ENCODE data around the gene SMARCC1. TPM values are rescaled to one million over a fixed set of nuclear protein-coding genes. Genes with fewer than 3 reads are reported as not detected.

The SMARCC1 gene
- total and polyA plus RNA-seq, 10 donors: 10.5 to 82.9 (median 44.7) TPM

DNA sequence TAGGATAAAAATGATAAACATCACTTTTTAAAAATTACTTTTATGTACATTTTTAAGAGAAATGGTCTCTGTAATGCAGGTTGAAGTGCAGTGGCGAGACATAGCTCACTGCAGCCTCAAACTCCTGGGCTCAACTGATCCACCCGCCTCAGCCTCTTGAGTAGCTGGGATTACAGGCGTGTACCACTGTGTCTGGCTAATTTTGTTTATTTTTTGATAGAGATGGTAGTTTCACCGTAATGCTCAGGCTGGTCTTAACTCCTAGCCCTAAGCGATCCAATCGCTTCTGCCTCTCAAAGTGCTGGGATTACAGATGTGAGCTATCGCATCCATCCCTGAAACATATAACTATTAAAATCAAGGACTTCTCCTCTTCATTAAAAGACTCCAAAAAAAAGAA, 140.0 kb downstream of the SMARCC1 start:
- Histone ChIP-seq H3K36me3 (peaks cover 0 to 88% (median 39%) of the 10 kb centered on the region in 6 donors), H3K4me1 (no peaks in the 10 kb centered on the region), H3K27ac (no peak overlapping the region), H3K27me3 (replicated peaks in 1 of 7) (no peaks in the 10 kb centered on the region), H3K9me3 (no peaks in the 10 kb centered on the region), H3K4me3 (no peak overlapping the region)
- WGBS, 5 donors: 95 to 98% (median 97%) methylated on average over 7 of the region's 7 CpGs
- no peak for DNase-seq
- no peak for TF ChIP-seq POLR2A (IDR thresholded peaks at IDR 0.05)
- no peak for TF ChIP-seq POLR2AphosphoS5 (IDR thresholded peaks at IDR 0.05)
- TF ChIP-seq, protein P1, sequence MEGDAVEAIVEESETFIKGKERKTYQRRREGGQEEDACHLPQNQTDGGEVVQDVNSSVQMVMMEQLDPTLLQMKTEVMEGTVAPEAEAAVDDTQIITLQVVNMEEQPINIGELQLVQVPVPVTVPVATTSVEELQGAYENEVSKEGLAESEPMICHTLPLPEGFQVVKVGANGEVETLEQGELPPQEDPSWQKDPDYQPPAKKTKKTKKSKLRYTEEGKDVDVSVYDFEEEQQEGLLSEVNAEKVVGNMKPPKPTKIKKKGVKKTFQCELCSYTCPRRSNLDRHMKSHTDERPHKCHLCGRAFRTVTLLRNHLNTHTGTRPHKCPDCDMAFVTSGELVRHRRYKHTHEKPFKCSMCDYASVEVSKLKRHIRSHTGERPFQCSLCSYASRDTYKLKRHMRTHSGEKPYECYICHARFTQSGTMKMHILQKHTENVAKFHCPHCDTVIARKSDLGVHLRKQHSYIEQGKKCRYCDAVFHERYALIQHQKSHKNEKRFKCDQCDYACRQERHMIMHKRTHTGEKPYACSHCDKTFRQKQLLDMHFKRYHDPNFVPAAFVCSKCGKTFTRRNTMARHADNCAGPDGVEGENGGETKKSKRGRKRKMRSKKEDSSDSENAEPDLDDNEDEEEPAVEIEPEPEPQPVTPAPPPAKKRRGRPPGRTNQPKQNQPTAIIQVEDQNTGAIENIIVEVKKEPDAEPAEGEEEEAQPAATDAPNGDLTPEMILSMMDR (IDR thresholded peaks at IDR 0.05 in 8 of 11, conservative IDR thresholded peaks at IDR 0.05 in 3 of 11): no peak
- intact Hi-C loops (cut with DNase I; ENCODE audit: low total_unique reads): no loop called here

DNA sequence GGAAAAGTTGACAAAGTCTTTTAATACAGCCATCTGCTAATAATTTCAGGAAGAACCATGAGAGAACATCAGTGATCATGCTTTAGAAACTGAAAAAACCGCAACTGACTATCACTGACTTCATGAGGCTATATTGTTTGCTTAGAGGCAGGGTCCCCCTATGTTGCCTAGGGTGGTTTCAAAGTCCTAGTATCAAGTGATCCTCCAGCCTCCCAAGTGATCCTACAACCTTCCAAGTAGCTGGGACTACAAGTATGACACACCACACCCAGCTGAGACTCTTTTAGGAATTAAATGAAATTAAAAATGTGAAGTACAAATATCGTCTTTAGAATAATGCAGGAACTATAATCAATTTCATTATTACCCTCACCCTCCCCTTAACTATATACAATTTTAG, 144.8 kb downstream of the SMARCC1 start:
- Histone ChIP-seq H3K4me3 (no peak overlapping the region), H3K9me3 (no peaks in the 10 kb centered on the region), H3K27me3 (replicated peaks in 1 of 7) (no peaks in the 10 kb centered on the region), H3K36me3 (peaks cover 0 to 91% (median 49%) of the 10 kb centered on the region in 6 donors), H3K4me1 (peaks cover 0 to 22% (median 7%) of the 10 kb centered on the region in 6 donors), H3K27ac (no peak overlapping the region)
- WGBS, 5 donors: 76 to 98% (median 95%) methylated on average over 2 of the region's 2 CpGs
- intact Hi-C loops (cut with DNase I; ENCODE audit: low total_unique reads): no loop called here
- no peak for TF ChIP-seq POLR2A (IDR thresholded peaks at IDR 0.05)
- TF ChIP-seq POLR2AphosphoS5 (IDR thresholded peaks at IDR 0.05): no peak
- TF ChIP-seq, protein P1 (IDR thresholded peaks at IDR 0.05 in 8 of 11, conservative IDR thresholded peaks at IDR 0.05 in 3 of 11): no peak
- DNase-seq: no peak

DNA sequence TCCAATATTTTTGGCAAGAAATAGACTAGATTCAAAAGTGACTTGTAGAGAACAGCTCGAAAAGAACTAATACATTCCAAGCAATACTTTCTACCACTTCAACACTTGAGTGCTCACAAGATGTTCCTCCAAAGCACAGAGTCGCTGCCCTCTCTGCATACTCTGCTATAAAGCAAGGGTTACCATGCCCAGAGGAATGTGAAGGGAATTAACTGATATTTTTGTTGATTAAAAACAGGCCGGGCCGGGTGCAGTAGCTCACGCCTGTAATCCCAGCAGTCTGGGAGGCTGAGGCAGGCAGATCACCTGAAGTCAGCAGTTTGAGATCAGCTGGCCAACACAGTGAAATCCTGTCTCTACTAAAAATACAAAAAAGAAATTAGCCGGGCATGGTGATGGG, 145.5 kb downstream of the SMARCC1 start:
- Histone ChIP-seq H3K27ac (peak overlapping the region in 1 of 8 donors; percentile 50), H3K9me3 (no peaks in the 10 kb centered on the region), H3K4me3 (no peak overlapping the region), H3K36me3 (peaks cover 0 to 91% (median 50%) of the 10 kb centered on the region in 6 donors), H3K27me3 (replicated peaks in 1 of 7) (no peaks in the 10 kb centered on the region), H3K4me1 (peaks cover 0 to 22% (median 7%) of the 10 kb centered on the region in 6 donors)
- TF ChIP-seq, protein P1 (IDR thresholded peaks at IDR 0.05 in 8 of 11, conservative IDR thresholded peaks at IDR 0.05 in 3 of 11): no peak
- TF ChIP-seq POLR2A (IDR thresholded peaks at IDR 0.05): no peak
- no peak for TF ChIP-seq POLR2AphosphoS5 (IDR thresholded peaks at IDR 0.05)
- DNase-seq: no peak
- intact Hi-C loops (cut with DNase I; ENCODE audit: low total_unique reads): no loop called here
- WGBS, 5 donors: 87 to 97% (median 94%) methylated on average over 6 of the region's 6 CpGs

DNA sequence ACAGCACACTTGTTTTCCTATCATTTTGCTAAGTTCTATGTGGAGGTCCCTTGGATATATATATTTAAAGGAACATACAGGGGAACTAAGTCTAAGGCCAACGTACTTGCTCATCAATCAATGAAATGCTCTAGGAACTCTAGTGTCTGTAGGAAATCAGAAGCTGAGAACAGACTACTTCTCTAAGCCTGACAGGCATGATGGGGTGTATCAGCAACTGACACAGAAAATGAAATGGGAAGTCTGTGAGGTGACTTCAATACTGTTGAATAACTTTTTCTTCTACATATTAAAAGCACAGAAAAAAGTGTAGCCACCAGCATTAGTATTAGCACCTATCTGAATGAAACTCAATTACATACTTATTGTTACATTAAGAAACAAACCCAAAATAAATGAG, 146.2 kb downstream of the SMARCC1 start:
- WGBS, 5 donors: 60 to 79% (median 68%) methylated on average over 1 of the region's 1 CpG
- Histone ChIP-seq H3K36me3 (peaks cover 0 to 93% (median 50%) of the 10 kb centered on the region in 6 donors), H3K4me3 (no peak overlapping the region), H3K27me3 (replicated peaks in 1 of 7) (no peaks in the 10 kb centered on the region), H3K9me3 (no peaks in the 10 kb centered on the region), H3K4me1 (peaks cover 0 to 22% (median 7%) of the 10 kb centered on the region in 6 donors), H3K27ac (peak overlapping the region in 4 of 8 donors; percentile 11 to 50 (median 30))
- intact Hi-C loops (cut with DNase I; ENCODE audit: low total_unique reads): no loop called here
- TF ChIP-seq POLR2A (IDR thresholded peaks at IDR 0.05) (no peak), POLR2AphosphoS5 (IDR thresholded peaks at IDR 0.05) (no peak)
- TF ChIP-seq, protein P1 (IDR thresholded peaks at IDR 0.05 in 8 of 11, conservative IDR thresholded peaks at IDR 0.05 in 3 of 11): no peak
- DNase-seq: no peak

All from spleen (tissue), 11 donors.